Subcutaneous abdominal adipose tissue (tissue), 5 donors: Measurements from ENCODE around the gene SORCS3.

Experiments
- H3K27ac ChIP-seq: one replicate; pipeline ENCODE4 v1.7.0; 2013; ENCODE audit warnings: low read depth, mild to moderate bottlenecking, inconsistent platforms, low read length, moderate library complexity
- H3K27me3 ChIP-seq, 5 donors: one replicate each; pipeline ENCODE4 v1.7.0; 2013; ENCODE audit warnings: low read length in 5 of 5, inconsistent platforms in 1 of 5; ENCODE audit not compliant: control insufficient read depth in 5 of 5, insufficient read depth in 4 of 5
- H3K36me3 ChIP-seq, 5 donors: one replicate each; pipeline ENCODE4 v1.7.0; 2013; ENCODE audit warnings: low read length in 5 of 5; ENCODE audit not compliant: control insufficient read depth in 5 of 5, insufficient read depth in 5 of 5
- H3K4me1 ChIP-seq, 5 donors: one replicate each; pipeline ENCODE4 v1.7.0; 2013; ENCODE audit warnings: low read length in 5 of 5, mild to moderate bottlenecking in 3 of 5, moderate library complexity in 1 of 5; ENCODE audit not compliant: control insufficient read depth in 5 of 5, insufficient read depth in 5 of 5
- H3K4me3 ChIP-seq, 5 donors: one replicate each; pipeline ENCODE4 v1.7.0; 2013; ENCODE audit warnings: low read length in 5 of 5, low read depth in 1 of 5
- H3K9ac ChIP-seq, 5 donors: one replicate each; pipeline ENCODE4 v1.7.0; 2013; ENCODE audit warnings: low read length in 5 of 5, mild to moderate bottlenecking in 4 of 5, moderate library complexity in 3 of 5
- H3K9me3 ChIP-seq, 5 donors: one replicate each; pipeline ENCODE4 v1.7.0; 2013; ENCODE audit warnings: low read length in 5 of 5; ENCODE audit not compliant: control insufficient read depth in 5 of 5
- donor health status: healthy.
- donor health status: healthy.
- donor health status: healthy.
- donor health status: healthy.
- donor health status: healthy.

SORCS3 gene

DNA sequence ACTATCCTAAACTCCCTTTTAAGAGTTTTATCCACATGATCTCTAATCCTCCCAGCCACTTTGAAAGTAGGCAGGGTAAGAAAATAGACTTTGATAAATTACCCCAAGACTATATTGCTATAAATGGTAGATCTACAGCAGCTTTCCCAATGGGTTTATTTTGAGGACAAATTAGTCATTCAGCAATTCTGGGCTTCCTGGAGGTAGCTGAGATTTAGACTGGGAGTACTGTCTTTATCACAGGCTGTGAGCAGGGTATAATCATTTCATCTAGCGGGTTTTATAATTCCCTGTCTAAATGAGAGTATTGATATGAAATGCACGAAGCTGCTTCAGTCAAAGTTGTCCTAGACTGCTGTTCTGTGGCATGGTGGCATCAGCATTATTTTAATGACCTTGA lies 279.4 kb downstream of the SORCS3 start:
- peaks cover 0 to 2% (median 0%) of the 10 kb centered on the region in 5 donors for H3K27me3 ChIP-seq
- H3K4me3 ChIP-seq = no peak overlapping the region
- no peak overlapping the region for H3K27ac ChIP-seq
- no peak overlapping the region for H3K9ac ChIP-seq
- no peaks in the 10 kb centered on the region for H3K9me3 ChIP-seq
- no peaks in the 10 kb centered on the region for H3K4me1 ChIP-seq
- no peaks in the 10 kb centered on the region for H3K36me3 ChIP-seq

DNA sequence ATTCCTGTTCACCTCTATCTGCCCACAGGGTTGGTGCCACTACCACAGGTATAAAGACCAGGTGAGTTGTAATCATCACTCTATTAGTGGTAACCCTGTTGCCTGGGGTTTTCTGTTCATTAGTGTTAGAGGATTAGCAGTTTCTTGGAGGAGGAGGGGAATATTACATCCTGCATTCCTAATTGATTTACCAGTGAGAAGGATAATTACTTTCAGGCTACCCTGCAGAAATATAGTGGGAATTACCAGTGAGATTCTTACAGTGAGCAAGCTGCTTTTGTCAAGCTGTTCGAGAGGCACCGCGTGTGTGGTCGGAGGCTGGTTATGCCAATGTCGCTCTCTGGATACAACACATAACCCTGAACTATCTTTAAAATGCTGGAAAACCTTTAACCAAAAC lies 280.7 kb downstream of the SORCS3 start:
- H3K9me3 ChIP-seq = no peaks in the 10 kb centered on the region
- no peaks in the 10 kb centered on the region for H3K4me1 ChIP-seq
- no peak overlapping the region for H3K27ac ChIP-seq
- peaks cover 0 to 3% (median 0%) of the 10 kb centered on the region in 5 donors for H3K27me3 ChIP-seq
- no peak overlapping the region for H3K4me3 ChIP-seq
- no peak overlapping the region for H3K9ac ChIP-seq
- no peaks in the 10 kb centered on the region for H3K36me3 ChIP-seq

DNA sequence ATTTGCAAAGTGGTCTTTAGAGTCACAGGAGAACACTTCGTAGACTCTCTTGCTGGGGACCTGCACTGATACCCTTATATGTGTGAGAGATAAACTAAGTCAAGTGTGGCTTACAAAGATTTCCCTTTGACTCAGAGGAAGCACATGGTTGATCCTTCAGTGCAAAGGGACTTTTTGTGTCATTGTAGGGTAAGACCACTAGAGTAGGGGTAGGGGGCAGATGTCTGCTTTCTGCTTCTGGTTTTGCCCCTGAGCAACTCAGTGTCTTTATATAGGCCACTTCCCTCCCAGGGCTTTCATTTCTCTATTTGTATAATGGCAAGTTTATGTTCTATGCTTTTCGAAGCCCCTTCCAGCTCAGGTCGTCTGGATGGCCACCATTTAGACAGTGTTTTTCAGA lies 281.7 kb downstream of the SORCS3 start:
- H3K36me3 ChIP-seq = no peaks in the 10 kb centered on the region
- no peak overlapping the region for H3K9ac ChIP-seq
- H3K27me3 ChIP-seq = peaks cover 0 to 3% (median 0%) of the 10 kb centered on the region in 5 donors
- no peak overlapping the region for H3K27ac ChIP-seq
- H3K9me3 ChIP-seq = no peaks in the 10 kb centered on the region
- no peaks in the 10 kb centered on the region for H3K4me1 ChIP-seq
- H3K4me3 ChIP-seq = no peak overlapping the region

DNA sequence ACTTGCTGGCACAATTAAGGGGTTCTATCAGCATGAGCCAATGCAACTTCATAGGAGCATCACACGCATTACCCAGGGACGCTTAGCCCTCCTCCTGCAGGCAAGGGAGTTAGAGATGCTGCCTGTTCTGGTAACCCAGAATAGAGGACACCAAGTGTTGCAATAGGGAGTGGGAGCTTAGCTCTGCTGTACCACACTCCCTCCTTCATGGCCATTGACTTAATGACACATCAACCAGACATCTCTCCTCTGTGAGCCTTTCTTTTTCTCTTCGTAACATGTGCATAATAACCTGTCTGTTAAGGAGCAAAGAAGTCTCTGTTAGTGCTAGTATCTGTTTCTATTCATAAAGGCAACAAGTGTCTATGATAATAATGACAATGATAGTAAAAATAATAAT lies 282.4 kb downstream of the SORCS3 start:
- no peaks in the 10 kb centered on the region for H3K36me3 ChIP-seq
- H3K9me3 ChIP-seq = no peaks in the 10 kb centered on the region
- no peak overlapping the region for H3K9ac ChIP-seq
- no peak overlapping the region for H3K4me3 ChIP-seq
- H3K27ac ChIP-seq = no peak overlapping the region
- H3K4me1 ChIP-seq = no peaks in the 10 kb centered on the region
- H3K27me3 ChIP-seq = peaks cover 0 to 3% (median 0%) of the 10 kb centered on the region in 5 donors

DNA sequence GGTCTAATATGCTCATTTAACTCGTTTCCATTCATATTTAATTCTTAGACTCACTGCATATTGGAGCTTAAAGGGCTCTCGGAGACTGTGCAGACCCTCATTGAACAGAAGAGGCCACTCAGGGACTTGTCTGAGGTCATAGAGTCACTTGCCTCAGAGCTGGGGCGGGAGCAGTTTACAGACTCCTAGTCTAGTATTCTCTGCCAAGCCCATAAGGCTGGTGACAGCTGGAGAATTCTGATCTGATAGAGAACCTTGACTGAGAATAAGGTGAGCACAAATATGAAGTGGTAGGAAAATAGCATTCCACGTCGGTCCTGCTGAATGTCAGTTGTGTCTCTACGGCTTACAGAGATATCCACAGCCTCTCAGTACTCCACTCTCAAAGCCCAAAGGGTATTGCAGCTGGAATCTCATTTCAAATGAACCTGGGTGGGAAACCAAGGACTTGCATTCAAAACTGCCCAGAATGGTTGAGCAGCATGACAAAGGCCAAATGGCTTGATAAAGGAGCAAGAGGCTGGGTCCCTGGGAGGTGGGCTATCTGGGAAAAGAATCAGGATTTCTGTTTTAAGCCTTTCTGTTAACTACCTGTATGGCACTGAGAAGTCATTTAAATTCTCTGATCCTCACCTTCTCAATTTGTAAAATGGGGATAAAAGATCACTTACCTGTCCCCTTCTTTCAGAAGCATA lies 283.2 kb downstream of the SORCS3 start:
- peaks cover 0 to 3% (median 0%) of the 10 kb centered on the region in 5 donors for H3K27me3 ChIP-seq
- no peak overlapping the region for H3K4me3 ChIP-seq
- H3K4me1 ChIP-seq = no peaks in the 10 kb centered on the region
- H3K9me3 ChIP-seq = no peaks in the 10 kb centered on the region
- no peaks in the 10 kb centered on the region for H3K36me3 ChIP-seq
- no peak overlapping the region for H3K27ac ChIP-seq
- H3K9ac ChIP-seq = no peak overlapping the region

DNA sequence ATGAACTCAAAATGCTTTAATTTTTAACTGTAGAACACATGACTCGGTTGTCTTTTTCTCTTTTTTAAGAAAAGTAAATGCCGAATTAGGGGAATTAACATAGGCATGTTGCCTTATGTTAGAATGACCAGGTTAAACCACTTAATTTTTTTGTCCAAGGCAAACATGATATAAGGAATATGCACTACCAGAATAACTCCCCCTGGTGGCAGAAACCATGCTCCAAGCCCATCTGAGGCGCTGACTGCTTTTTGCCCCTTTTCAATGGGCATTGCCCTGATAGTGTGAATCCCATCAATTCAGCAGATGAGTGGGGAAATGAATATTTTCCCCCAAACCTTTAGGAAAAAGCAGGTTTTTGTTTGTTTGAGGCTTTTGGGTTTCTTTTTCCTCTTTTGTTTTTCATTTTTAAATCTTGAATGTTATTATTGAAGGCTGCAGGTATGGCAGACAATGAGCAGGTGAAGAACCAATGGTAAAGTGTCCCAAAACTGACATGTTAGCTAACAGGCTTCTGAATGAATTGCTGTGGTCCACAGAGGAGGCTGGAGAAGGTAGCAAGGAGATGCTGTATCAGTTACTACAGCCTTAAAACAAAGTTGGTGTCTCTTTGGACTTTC lies 284.3 kb downstream of the SORCS3 start:
- peaks cover 0 to 3% (median 0%) of the 10 kb centered on the region in 5 donors for H3K27me3 ChIP-seq
- no peaks in the 10 kb centered on the region for H3K9me3 ChIP-seq
- no peak overlapping the region for H3K4me3 ChIP-seq
- no peak overlapping the region for H3K9ac ChIP-seq
- no peak overlapping the region for H3K27ac ChIP-seq
- no peaks in the 10 kb centered on the region for H3K4me1 ChIP-seq
- no peaks in the 10 kb centered on the region for H3K36me3 ChIP-seq

DNA sequence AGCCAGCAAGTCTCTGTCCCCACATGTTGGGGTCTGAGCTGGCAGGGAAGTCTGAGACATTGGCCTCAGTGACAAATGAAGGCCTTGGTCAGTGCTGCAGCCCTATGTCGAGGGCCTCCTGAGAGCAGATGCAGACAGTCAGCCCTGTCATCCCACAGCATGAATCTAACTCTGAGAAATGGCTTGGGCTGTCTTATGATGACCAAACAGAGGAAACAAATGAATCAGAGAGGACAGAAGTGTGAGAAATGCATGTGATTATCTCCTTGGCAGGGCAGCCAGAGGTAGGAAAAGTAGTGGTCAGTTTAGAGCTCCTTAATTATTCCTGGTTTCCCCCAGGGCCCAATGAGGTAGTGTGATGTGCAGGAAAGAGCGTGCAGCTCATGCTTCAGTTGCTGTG lies 287.6 kb downstream of the SORCS3 start:
- Histone ChIP-seq H3K9me3 (no peaks in the 10 kb centered on the region), H3K9ac (no peak overlapping the region), H3K27me3 (peaks cover 0 to 3% (median 0%) of the 10 kb centered on the region in 5 donors), H3K36me3 (no peaks in the 10 kb centered on the region), H3K4me1 (no peaks in the 10 kb centered on the region), H3K27ac (no peak overlapping the region), H3K4me3 (no peak overlapping the region)

DNA sequence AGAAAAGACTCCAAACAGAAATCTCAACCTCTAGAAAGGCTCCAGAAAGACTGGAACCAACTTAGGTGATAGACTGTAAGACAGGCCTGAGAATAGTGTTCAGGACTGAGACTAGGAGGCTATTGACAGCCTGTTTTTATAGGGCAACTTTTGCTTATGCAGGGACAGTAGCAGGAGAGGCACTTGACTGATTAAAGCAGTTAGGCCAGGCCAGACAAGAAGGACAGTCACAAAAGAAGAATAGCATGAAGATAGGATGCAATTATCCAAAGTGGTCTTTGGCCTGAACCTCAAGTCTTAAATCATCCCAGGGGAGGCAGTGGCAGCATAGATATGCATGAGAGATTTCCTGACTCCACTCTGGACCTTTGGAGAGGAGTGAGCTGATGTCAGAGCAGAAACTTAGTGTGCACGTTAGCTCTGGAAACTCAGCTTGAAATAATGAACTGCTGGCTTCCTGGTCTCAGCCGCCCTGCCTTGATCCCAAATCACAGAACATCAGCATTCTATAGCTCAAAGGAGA lies 290.6 kb downstream of the SORCS3 start:
- no peaks in the 10 kb centered on the region for H3K9me3 ChIP-seq

DNA sequence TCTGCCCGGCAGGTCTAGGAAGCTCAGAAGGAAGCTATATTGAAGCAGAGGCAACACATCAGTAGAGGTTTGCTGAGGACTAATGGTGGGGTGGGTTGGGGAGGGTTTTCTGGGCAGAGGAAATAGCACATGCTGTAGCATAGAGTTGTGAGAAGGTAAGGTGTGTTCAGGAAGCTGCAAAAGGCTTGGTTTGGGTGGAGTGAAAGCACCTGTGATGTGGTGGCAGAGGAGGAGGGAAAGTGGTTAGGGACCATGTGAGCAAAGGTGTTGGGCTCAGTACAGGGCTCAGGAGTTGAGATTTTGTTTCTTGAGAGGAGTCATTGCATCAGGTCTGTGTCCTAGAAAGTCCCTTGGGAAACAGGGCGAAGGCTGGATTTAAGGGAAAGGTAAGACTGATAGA lies 294.6 kb downstream of the SORCS3 start:
- H3K27me3 ChIP-seq = no peaks in the 10 kb centered on the region
- H3K9ac ChIP-seq = no peak overlapping the region
- no peaks in the 10 kb centered on the region for H3K9me3 ChIP-seq
- no peak overlapping the region for H3K27ac ChIP-seq
- no peaks in the 10 kb centered on the region for H3K36me3 ChIP-seq
- H3K4me1 ChIP-seq = no peaks in the 10 kb centered on the region
- H3K4me3 ChIP-seq = no peak overlapping the region

More for the DNA sequence above, 290.6 kb downstream of the SORCS3 start:
- H3K27ac ChIP-seq = no peak overlapping the region
- H3K4me3 ChIP-seq = no peak overlapping the region
- no peak overlapping the region for H3K9ac ChIP-seq
- no peaks in the 10 kb centered on the region for H3K27me3 ChIP-seq
- no peaks in the 10 kb centered on the region for H3K4me1 ChIP-seq
- no peaks in the 10 kb centered on the region for H3K36me3 ChIP-seq

DNA sequence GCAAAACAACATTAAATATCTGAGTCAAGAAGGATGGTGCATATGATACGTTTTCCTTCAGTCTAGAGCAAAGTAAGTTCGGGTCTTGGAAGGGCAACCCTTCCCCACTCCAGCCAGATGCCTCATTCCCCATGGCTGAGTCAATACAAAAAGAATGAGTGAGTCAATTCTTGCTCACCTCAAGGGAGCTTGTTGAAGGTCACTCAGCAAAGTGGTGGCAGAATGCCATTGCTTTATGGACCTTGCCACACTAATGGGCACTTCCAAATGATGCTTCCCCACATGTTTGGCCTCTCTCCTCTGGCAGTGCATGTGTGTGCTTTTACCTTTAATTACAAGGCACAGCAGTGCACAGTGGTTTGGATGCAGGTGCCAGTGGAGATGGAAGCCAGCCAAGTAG lies 296.5 kb downstream of the SORCS3 start:
- Histone ChIP-seq H3K4me3 (no peak overlapping the region), H3K27me3 (no peaks in the 10 kb centered on the region), H3K9ac (no peak overlapping the region), H3K4me1 (no peaks in the 10 kb centered on the region), H3K36me3 (no peaks in the 10 kb centered on the region), H3K27ac (no peak overlapping the region), H3K9me3 (no peaks in the 10 kb centered on the region)
